SIG-M5 treated with dmso at 0.1 percent for 504 hours (cell line): ENCODE results near the gene GRN.
"Not testable (repeated sequence)": the region's sequence is repeated elsewhere in the genome, so short reads cannot be mapped to it uniquely, and the experiment has no call there.

Source experiments
- DNase-seq: peaks from one replicate; lab custom pipeline; 2025; ENCODE audit not compliant: unreplicated experiment; lab: John Stamatoyannopoulos, UW

The GRN gene

GRCh38 chr17:44360144-44360533 is 15.0 kb downstream of the GRN start:
- DNase-seq, result no peak

- no peak for DNase-seq
Measured at GRCh38 chr17:44360826-44361225, 15.7 kb downstream of the GRN start.

- no peak for DNase-seq
Measured at GRCh38 chr17:44361292-44362260, 16.5 kb downstream of the GRN start.

- no peak for DNase-seq
Measured at GRCh38 chr17:44362459-44362948, 17.4 kb downstream of the GRN start.

GRCh38 chr17:44362949-44363612 is 18.0 kb downstream of the GRN start:
- DNase-seq, result no peak

GRCh38 chr17:44363613-44364159 is 18.6 kb downstream of the GRN start, which contains the start of gene FAM171A2:
FAM171A2 (minus strand) TSS chr17:44363853; CDS start chr17:44363714, 139 bp downstream.
- no peak for DNase-seq

GRCh38 chr17:44365051-44365450 is 19.9 kb downstream of the GRN start:
- not testable (repeated sequence) for DNase-seq

GRCh38 chr17:44367231-44367979 is 22.3 kb downstream of the GRN start:
- DNase-seq, result no peak

GRCh38 chr17:44368391-44369243 is 23.5 kb downstream of the GRN start:
- not testable (repeated sequence) for DNase-seq

GRCh38 chr17:44369414-44370023 is 24.4 kb downstream of the GRN start:
- DNase-seq, result not testable (repeated sequence)

GRCh38 chr17:44372036-44372435 is 26.9 kb downstream of the GRN start:
- no peak for DNase-seq

- DNase-seq, result no peak
Measured at GRCh38 chr17:44374306-44375195, 29.4 kb downstream of the GRN start.

- no peak for DNase-seq
Measured at GRCh38 chr17:44375196-44376017, 30.3 kb downstream of the GRN start.

- DNase-seq, result no peak
Measured at GRCh38 chr17:44376124-44376523, 31.0 kb downstream of the GRN start.

GRCh38 chr17:44376779-44377178 is 31.7 kb downstream of the GRN start:
- no peak for DNase-seq

GRCh38 chr17:44378171-44378705 is 33.1 kb downstream of the GRN start:
- no peak for DNase-seq

GRCh38 chr17:44379887-44380286 is 34.8 kb downstream of the GRN start:
- DNase-seq, result no peak
